Middle frontal gyrus (tissue), 1 donor: Measurements from ENCODE around the gene GABPA.
A peak's percentile ranks its signal among the peaks of the same experiment; 100 is the strongest.
"Not testable (repeated sequence)": the region's sequence is repeated elsewhere in the genome, so short reads cannot be mapped to it uniquely, and the experiment has no call there.

Experiments used
- DNase-seq: peaks from one replicate; pipeline ENCODE4 v3.0.0-alpha.2; 2015; ENCODE audit warnings: low spot score; ENCODE audit errors: extremely low spot score

Gene GABPA

GRCh38 chr21:25734904-25735645, at the start of gene GABPA, which contains the start of gene ATP5PF:
TSS of gene GABPA (plus strand) at chr21:25734972. CDS start at chr21:25741599, 6,627 bp downstream.
TSS of gene ATP5PF (minus strand) at chr21:25734904. CDS start at chr21:25729794, 5,110 bp downstream.
- DNase-seq: peak; percentile 91

GRCh38 chr21:25687787-25688186, 47.0 kb upstream of the GABPA start:
- no peak for DNase-seq

- no peak for DNase-seq
Measured at GRCh38 chr21:25688275-25689155, 46.3 kb upstream of the GABPA start.

GRCh38 chr21:25689226-25689625, 45.5 kb upstream of the GABPA start:
- DNase-seq: no peak

GRCh38 chr21:25691976-25692375, 42.8 kb upstream of the GABPA start:
- no peak for DNase-seq

- not testable (repeated sequence) for DNase-seq
Measured at GRCh38 chr21:25695461-25695860, 39.3 kb upstream of the GABPA start.

- DNase-seq: no peak
Measured at GRCh38 chr21:25700741-25701140, 34.0 kb upstream of the GABPA start.

GRCh38 chr21:25701529-25701928, 33.2 kb upstream of the GABPA start:
- no peak for DNase-seq

GRCh38 chr21:25708467-25709065, 26.2 kb upstream of the GABPA start:
- DNase-seq: peak; percentile 21

GRCh38 chr21:25709684-25710265, 25.0 kb upstream of the GABPA start:
- no peak for DNase-seq

- DNase-seq: no peak
Measured at GRCh38 chr21:25710550-25710949, 24.2 kb upstream of the GABPA start.

GRCh38 chr21:25714066-25714465, 20.7 kb upstream of the GABPA start:
- DNase-seq: not testable (repeated sequence)

GRCh38 chr21:25717491-25718147, 17.2 kb upstream of the GABPA start:
- DNase-seq: no peak

- DNase-seq: no peak
Measured at GRCh38 chr21:25721987-25722386, 12.8 kb upstream of the GABPA start.

- no peak for DNase-seq
Measured at GRCh38 chr21:25722631-25723030, 12.1 kb upstream of the GABPA start.

GRCh38 chr21:25732091-25732760, 2.5 kb upstream of the GABPA start:
- no peak for DNase-seq

GRCh38 chr21:25733859-25734653, 716 bp upstream of the GABPA start:
- no peak for DNase-seq

- no peak for DNase-seq
Measured at GRCh38 chr21:25734654-25734903, 193 bp upstream of the GABPA start.

GRCh38 chr21:25735646-25736597, 1.1 kb downstream of the GABPA start:
- peak; percentile 66 for DNase-seq
